Left kidney (tissue), 8 donors: ENCODE data around the gene PIK3C2B. TPM values are rescaled to one million over a fixed set of nuclear protein-coding genes. Genes with fewer than 3 reads are reported as not detected.
"Not testable (repeated sequence)": the region's sequence is repeated elsewhere in the genome, so short reads cannot be mapped to it uniquely, and the experiment has no call there.

ENCODE experiments used
- DNase-seq: peaks from one replicate; pipeline ENCODE4 v3.0.0-alpha.2; 2013
- long read RNA-seq, 8 donors: transcript quantifications; one replicate each; lab custom pipeline, GENCODE V29; 2026
- polyA plus RNA-seq: library from polyadenylated mRNA; unstranded; fragments of 120-200 nt; gene quantifications from one replicate; pipeline ENCODE4 v1.2.1, GENCODE V29; 2013; ENCODE audit not compliant: insufficient read length

PIK3C2B gene, protein sequence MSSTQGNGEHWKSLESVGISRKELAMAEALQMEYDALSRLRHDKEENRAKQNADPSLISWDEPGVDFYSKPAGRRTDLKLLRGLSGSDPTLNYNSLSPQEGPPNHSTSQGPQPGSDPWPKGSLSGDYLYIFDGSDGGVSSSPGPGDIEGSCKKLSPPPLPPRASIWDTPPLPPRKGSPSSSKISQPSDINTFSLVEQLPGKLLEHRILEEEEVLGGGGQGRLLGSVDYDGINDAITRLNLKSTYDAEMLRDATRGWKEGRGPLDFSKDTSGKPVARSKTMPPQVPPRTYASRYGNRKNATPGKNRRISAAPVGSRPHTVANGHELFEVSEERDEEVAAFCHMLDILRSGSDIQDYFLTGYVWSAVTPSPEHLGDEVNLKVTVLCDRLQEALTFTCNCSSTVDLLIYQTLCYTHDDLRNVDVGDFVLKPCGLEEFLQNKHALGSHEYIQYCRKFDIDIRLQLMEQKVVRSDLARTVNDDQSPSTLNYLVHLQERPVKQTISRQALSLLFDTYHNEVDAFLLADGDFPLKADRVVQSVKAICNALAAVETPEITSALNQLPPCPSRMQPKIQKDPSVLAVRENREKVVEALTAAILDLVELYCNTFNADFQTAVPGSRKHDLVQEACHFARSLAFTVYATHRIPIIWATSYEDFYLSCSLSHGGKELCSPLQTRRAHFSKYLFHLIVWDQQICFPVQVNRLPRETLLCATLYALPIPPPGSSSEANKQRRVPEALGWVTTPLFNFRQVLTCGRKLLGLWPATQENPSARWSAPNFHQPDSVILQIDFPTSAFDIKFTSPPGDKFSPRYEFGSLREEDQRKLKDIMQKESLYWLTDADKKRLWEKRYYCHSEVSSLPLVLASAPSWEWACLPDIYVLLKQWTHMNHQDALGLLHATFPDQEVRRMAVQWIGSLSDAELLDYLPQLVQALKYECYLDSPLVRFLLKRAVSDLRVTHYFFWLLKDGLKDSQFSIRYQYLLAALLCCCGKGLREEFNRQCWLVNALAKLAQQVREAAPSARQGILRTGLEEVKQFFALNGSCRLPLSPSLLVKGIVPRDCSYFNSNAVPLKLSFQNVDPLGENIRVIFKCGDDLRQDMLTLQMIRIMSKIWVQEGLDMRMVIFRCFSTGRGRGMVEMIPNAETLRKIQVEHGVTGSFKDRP (N-terminal part only)
- 20.1 TPM for polyA plus RNA-seq
- long read RNA-seq, donor 1, partial matches to known transcripts = 0 of 3 reads
- long read RNA-seq, donor 1, other reads (novel, unspliced or antisense) = 0 of 3 reads
- long read RNA-seq, donor 2, partial matches to known transcripts = 0 of 2 reads
- long read RNA-seq, donor 2, other reads (novel, unspliced or antisense) = 0 of 2 reads
- long read RNA-seq, donor 3, partial matches to known transcripts = 0 of 2 reads
- long read RNA-seq, donor 3, other reads (novel, unspliced or antisense) = 0 of 2 reads
- long read RNA-seq, donor 4 = 0 reads
- long read RNA-seq, donor 5 = 0 reads
- long read RNA-seq, donor 6, transcript PIK3C2B-203 (2 exons, 846 nt) = major isoform, 6 of 6 reads
- long read RNA-seq, donor 6, partial matches to known transcripts = 0 of 6 reads
- long read RNA-seq, donor 6, other reads (novel, unspliced or antisense) = 0 of 6 reads
- long read RNA-seq, donor 7, partial matches to known transcripts = 0 of 1 reads
- long read RNA-seq, donor 7, other reads (novel, unspliced or antisense) = 0 of 1 reads
- long read RNA-seq, donor 8 = 0 reads

DNA sequence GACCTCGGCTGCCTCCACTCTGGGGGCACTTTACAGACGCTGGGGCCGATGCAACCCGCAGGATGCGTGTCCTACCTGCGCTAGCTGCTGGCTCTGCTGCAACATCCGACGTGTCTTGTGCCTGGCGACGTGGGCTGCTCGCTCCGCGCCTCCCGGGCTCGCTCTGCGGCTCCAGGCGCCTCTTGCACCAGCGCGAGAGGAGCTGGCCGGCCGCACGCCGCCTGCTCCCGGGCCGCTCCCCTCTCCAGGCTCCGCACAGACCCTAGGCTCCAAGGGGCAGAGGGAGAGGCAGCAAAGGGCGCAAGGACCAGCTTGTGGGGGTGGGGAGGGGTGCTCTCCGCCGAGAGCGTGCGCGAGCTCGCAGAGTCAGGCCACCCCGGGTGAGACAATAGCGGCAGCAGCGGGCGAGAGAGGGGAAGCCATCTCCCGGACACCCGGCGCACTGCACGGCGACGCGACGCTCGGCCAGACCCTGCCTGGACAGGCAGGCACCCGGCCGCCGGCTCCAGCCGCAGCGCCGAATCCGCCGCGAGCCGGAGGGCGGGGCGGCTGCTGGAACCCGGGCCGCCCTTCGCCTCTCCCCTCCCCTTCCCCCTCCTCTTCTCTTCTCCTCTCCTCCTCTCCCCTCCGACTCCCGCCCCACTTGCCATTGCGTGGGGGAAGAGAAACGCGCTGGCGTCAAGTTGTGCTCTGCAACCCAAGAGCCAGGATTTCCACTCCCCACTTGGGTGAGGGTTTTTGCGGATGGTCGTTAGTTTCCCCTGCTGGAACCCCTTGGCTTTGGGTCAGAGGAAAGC lies at the start of gene PIK3C2B:
TSS of gene PIK3C2B (minus strand) at position 525 of the 797 bp plus-strand sequence. CDS start 25,003 bp downstream, outside the sequence.
- peak; percentile 85 for DNase-seq

DNA sequence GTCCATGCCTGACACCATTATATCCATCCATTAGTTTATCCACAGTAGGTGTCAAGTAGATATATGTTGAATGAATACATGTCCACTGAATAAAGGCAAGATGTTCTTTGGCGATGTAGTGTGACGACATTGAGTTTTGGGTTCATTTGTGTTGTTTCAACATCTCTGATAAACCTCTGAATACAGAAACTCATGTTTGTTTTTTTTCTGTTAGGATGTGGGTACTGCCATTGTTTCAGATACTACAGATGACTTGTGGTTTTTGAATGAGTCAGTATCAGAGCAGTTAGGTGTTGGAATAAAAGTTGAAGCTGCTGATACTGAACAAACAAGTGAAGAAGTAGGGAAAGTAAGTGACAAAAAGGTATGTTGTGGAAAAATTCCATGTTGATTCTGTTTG lies 49.7 kb upstream of the PIK3C2B start:
- DNase-seq = no peak

DNA sequence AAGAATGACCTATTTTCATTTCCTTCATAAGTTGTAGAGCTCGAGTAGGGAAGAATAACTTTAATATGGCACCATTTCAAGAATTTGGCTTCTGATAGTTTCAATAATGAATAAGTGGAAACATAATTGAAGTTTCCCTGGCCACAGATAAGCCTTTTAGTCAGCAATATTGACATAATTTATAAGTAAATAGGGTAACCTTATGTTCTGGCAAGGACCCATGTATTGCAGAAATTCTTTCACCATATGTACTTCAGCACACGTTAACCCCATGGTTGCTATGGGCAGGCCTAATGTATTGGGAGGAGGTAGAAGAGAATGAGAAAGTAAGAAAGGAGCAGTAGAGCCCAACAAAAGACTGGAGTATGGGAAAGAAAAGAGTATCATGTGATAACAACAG lies 47.0 kb upstream of the PIK3C2B start:
- no peak for DNase-seq

DNA sequence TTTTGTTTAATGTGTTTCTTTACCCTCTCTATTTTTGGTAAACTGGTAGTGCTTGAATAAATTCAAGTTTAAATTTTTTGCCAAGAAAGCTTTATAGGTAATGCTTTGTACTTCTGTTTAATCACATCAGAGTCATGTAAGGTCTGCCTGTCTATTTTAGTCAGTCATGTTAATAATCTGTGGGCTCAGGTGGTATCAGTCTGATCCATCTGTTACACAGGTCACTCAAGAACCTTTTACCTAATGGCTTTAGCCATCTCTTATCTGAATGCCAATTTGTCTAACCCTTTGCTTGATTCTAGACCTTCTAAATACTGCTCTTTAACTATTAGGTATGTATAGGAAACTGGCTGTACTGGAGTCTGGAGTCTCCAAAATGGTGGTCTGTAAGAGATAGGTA lies 38.2 kb upstream of the PIK3C2B start:
- DNase-seq = no peak

DNA sequence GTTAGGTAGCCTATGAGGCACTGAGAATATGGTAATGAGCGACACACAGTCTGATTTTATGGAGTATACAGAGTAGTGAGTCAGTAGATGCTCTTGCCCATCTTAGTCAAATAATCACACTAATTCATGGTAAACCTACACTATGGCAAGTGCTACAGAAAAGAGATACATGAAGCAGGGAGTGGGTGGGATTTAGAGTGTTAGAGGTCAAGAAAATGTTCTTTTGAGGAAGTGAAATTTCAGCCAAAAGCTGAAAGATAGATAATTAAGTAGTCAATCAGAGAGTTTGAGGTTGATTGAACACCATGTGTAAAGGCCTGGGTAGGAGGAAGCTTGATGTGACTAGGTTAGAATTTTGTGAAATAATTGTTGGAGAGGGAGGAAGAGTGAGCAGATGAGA lies 36.3 kb upstream of the PIK3C2B start:
- no peak for DNase-seq

DNA sequence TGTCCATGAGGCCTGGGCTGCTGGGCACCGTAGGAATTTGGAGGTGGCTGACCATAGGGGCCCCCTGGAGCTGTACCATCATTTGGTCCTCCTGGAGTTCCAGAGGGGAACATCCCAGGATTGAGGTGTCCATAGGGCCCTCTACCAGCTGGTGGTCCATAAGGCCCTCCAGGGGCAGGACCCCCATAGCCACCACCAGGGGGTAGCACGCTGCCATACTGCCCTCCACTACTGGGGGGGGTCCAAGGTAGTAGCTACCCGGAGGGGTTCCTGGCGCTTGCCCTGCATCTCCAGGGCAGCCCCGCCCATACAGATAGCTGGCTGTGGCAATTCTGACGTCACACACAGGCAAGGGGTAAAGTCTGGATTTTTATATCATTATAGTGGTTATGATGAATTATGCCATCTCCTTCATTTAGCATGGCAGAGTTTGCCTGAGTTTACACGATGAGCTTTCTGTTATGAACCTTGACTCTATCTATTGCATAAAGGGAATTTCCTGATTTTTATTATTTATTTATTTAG lies 34.8 kb upstream of the PIK3C2B start:
- no peak for DNase-seq

DNA sequence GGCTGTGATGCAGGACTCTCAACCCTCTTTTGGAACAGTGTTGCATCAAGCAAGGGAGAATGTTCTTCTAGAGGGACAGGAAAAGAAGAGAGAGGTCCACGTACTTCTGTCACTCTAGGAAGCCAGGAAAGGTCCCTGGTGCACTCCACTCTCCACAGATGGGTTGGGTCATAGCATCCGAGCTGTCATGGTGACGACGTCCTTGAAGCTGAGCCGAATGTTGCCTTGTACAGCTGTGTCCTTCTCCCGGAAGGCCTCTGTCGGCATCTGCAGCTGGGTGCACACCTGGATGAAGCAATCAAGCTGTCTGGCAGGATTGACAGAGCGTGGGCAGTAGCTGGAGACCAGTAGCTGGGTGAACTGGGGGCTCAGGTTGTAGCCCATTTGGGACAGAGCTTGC lies 34.1 kb upstream of the PIK3C2B start:
- no peak for DNase-seq

DNA sequence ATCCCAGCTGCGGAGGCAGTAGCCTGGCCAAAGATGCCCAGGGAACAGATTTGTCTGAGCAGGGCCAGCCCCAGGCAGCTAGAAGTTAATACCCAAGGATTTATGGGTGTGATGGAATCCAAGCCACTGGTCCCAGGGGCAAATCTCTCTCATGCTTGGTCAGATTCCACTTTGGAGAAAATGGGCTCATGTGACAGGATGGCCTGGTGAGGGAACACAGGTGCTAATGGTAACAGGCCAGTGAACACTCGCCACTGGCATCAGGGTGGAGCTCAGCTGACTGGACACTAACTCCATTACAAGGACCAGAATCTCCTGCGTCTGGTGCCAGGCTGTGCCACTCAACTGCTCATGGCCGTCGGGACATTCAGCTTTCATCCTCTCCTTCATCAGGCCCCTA lies 33.6 kb upstream of the PIK3C2B start:
- no peak for DNase-seq

DNA sequence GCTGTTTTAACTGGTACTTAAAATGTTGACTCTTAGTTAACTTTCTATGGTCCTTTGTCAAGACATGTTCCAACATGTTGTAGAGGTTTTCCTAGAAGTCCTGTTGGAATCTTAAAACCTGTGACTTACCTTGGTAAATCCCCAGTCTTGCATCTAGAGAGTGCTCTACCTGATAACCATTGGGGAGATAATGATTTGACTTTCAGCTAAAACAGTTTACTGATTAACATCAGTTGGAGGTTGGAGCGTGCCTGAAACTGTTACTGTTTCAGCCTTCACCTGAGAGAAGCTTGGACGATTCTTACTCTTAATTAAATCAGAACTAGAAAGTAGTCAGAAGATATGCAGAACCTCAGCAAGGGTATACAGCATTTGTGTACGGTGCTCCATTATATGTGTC lies 30.4 kb upstream of the PIK3C2B start:
- no peak for DNase-seq

DNA sequence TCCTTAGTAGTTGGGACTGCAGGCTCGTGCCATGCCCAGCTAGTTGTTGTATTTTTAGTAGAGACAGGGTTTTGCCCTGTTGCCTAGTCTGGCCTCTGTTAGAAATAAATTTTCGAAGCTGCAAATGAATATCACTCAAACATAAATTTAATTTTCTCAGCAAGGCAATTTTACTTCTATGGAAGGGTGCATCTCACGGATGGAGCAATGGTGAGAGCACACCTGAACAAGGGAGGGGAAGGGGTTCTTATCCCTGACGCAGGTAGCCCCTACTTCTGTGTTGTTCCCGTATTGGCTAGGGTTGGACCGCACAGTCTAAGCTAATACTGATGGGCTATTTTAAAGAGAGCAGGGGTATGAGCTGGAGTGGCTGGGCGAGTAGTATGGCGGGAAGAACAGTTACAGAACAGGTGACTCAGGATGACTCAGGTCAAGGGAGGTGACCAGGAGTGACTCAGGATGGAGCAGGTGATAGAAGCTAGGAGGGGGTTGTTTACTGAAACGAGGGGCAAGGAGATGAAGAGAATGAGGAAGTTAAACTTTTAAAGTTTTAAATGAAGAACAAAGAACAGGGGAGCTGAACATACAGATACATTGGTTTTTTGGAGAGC lies 29.1 kb upstream of the PIK3C2B start:
- DNase-seq = no peak

DNA sequence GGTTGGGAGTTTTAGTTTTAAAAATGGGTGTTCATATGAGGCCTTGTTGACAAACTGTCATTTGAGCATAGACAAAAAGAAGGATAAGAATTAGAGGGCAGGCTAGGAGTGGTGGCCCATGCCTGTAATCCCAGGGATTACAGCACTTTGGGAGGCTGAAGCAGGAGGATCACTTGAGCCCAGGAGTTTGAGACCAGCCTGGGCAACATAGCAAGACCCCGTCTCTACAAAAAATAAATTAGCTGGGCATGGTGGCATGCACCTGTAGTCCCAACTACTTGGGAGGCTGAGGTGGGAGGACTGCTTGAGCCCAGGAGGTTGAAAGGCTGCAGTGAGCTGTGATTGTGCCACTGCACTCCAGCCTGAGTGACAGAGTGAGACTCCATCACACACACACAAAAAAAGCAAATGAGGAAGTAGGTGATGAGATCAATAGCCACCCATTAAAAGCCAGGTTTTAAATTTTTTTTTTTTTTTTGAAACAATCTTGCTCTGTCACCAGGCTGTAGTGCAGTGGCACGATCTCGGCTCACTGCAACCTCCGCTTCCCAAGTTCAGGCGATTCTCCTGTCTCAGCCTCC lies 27.4 kb upstream of the PIK3C2B start:
- not testable (repeated sequence) for DNase-seq

DNA sequence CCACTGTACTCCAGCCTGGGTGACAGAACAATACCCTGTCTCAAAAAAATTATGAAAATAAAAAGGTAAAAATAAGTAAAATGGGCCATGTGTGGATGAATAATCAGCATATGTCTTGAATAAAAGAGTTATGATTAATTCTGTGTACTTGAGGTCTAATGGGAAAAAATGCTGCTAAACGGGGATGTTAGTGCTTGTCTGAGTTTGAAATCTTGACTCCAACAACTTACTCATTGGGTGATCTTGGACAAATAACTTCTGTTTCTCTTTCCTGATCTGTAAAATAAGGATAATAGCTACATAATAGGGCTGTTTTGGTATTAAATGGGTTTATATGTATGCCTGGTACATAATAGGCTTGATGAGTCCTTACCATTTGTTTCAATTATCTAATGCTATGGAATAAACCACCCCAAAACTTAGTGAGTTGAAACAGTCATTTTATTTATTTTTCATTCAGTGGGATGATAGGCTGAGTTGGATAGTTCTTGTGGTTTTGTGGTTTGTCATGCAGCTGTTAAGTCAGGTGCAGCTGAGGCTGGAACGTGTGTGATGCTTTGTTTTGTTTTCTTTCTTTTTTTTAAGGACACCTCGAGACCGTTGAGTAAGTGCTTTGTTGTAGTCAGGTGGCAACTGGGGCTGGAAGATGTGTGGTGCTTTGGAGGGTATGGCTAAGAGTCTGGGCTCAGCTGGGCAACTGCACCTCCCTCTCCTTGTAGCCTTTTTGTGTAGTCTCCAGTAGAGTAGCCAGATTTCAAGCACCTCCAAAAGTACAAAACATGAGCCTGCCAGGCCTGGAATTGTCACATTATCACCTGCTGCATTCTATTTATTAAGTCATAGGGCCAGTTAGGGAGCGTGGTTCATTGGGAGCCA lies 26.5 kb upstream of the PIK3C2B start:
- DNase-seq = no peak

DNA sequence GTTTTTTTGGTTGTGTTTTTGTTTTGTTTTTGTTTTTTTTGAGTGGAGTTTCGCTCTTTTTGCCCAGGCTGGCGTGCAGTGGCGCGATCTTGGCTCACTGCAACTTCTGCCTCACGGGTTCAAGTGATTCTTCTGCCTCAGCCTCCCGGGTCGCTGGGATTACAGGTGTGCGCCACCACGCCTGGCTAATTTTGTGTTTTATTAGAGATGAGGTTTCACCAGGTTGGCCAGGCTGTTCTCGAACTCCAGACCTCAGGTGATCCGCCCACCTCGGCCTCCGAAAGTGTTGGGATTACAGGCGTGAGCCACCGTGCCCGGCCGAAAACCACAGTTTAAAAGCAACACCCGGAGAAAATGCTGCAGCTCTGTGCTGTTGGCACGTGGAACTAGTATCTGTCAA lies 22.8 kb upstream of the PIK3C2B start:
- not testable (repeated sequence) for DNase-seq

DNA sequence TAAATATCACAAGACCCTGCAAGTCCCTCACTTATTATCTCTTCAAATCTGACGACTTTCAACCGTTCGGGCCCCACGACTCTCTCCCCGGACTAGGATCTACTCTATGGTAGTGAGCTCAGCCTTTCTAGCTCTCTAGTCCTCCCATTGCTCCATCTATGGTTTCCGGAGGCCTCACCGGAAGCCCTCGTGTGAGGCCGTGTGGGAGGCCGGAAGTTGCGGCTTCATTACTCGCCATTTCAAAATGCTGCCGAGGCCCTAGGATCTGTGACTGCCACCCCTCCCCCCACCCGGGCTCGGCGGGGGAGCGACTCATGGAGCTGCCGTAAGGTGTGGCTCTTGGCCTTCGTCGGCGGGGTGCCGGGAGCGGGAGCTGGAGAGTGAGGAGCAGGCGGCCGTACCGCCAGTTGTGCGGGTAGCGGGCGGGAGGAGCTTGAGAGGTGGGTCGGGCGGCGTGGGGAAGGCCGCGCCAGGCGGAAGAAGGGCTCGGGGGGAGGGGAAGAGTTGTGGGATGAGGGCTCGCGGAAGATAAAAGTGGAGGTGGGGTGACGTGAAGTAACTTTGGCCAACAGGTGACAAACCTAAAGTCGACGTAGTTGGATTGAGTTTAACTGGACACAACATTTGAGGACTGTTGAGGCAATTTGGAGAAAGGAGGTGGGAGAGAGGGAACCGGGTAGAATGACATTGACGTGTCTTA lies 21.7 kb upstream of the PIK3C2B start, which contains the start of gene MDM4:
TSS of gene MDM4 (plus strand) at position 227 of the 700 bp plus-strand sequence. CDS start 9,113 bp downstream, outside the sequence.
- DNase-seq = peak; percentile 95

DNA sequence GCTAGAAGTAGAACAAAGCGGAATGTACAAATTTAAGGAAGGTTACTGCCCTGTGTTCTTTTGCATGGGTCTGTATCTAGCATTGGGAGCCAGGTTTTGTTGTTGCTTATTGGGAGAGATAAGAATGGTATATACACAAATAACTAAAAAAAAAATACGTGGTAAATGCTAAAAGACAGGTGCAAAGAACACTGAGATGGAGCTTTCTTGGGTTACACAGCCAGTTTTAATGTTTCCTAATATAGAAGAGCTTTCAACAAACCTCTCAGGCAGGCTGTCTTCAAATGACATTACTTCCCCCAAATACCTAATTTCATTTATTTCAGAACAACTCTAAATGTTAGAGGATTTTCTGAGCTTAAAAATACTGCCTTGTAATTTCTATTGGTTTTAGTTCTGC lies 20.2 kb upstream of the PIK3C2B start:
- no peak for DNase-seq

DNA sequence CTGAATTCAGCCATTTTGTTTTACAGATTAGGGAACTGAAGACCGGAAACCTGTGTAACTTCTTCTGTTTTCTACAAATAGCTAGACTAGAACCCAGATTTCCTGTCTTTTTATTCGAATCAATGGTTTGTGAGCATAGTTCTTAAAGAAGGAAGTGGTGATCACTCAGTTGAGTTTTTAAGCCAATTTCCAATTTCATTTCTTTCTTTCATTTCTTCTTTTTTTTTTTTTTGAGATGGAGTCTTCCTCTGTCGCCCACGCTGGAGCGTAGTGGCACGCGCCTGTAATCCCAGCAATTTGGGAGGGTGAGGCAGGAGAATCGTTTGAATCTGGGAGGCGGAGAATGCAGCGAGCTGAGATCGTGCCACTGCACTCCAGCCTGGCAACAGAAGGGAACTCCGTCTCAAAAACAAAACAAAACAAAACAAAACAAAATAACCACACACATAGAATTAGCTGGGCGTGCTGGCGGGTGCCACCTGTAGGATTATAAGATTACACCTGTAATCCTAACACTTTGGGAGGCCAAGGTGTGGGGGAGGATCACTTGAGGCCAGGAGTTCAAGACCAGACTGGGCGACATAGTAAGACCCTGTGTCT lies 18.6 kb upstream of the PIK3C2B start:
- no peak for DNase-seq

DNA sequence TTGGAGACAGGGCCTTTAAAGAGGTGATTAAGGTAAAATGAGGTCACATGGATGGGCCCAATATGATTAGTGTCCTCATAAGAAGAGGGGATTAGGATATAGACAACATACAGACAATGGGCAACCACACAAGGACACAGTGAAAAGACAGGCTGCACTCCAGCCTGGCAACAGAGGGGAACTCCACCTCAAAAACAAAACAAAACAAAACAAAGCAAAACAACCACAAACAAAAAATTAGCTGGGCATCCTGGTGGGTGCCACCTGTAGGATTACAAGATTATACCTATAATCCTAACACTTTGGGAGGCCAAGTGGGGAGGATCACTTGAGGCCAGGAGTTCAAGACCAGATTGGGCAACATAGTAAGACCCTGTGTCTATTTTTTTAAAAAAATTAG lies 16.8 kb upstream of the PIK3C2B start:
- DNase-seq = no peak
